GM20000 (cell line): ENCODE data around the gene DYTN.

Experiments
- DNase-seq: peaks from one replicate; pipeline ENCODE4 v3.0.0; 2012; ENCODE audit warnings: low spot score
- CTCF ChIP-seq: IDR thresholded peaks from 2 replicates; pipeline ENCODE4 v1.5.1; 2012; ENCODE audit warnings: mild to moderate bottlenecking, control low read depth; ENCODE audit errors: extremely low read depth, missing control alignments

DYTN gene

DNA sequence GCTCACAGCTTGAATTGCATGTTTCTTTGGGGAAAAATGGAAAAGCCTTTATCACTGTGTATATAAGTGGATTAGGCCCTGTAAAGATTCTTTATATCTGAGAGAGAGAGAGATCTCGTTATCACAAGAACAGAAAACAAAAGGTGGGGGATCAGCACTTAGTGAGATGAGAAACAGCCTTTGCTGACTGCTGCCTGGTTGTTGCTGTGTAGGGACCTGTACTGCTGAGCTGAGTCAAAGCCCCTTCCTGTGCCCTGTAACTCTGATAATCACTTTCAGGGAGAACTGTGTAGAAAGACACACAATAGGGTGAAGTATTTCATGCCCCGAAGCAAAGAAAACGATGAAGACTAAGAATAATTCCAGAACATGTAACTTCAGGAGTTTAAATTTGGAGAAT, 106.5 kb downstream of the DYTN start:
- DNase-seq, result no peak
- no peak for TF ChIP-seq CTCF

DNA sequence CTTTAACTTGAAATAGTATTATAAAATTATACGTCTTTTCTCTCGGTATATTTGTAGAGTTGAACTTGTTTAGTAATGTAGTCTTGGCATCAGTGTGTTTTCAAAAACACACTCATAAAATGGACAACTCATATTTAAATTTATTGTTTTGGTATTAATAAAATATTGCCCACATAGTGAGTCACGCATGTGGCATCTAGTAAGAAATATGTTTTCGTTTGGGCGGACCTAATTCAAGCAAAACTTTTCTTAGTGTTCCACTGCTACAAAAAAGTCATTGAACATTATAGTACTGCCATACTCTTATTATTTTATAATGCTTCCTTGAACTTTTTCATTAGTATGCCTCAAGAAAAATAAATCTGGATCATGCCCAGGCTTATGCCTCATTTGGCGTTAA, 107.0 kb downstream of the DYTN start:
- no peak for DNase-seq
- no peak for TF ChIP-seq CTCF

GRCh38 chr2:206610451-206610850, 107.7 kb downstream of the DYTN start:
- TF ChIP-seq CTCF, result no peak
- DNase-seq, result no peak

- no peak for DNase-seq
- TF ChIP-seq CTCF, result no peak
Observed at GRCh38 chr2:206603243-206603642, 115.0 kb downstream of the DYTN start.
